Measurements from ENCODE around the gene TP73. TPM values are rescaled to one million over a fixed set of nuclear protein-coding genes. Genes with fewer than 3 reads are reported as not detected.

Gene TP73
- total RNA-seq, 1 donor from 2014 or later = 0.05 TPM

DNA sequence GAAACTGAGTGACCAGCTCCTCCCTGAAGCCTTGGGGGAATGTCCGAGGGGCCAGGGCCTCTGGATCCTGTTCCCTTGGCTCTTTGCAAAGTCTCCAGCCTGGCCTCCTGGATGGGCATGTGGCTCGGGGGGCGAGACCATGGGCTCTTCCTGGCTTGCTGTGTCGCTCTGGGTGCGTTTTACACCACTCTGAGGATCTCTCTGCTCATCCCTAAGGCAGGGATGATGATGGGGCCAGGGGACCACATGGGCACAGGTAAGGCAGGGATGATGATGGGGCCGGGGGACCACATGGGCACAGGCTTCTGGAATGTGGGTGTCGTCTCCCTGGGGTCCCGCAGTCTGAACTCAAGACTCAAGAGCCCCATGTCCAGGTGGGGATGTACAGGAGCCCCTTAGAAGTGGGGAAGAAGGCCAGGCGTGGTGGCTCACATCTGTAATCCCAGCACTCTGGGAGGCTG is 17.7 kb downstream of the TP73 start:
- Histone ChIP-seq H3K4me3 (no peak overlapping the region), H3K27me3 (ENCODE audit: low read depth) (peaks cover 42% of the 10 kb centered on the region)
- intact Hi-C loops (cut with micrococcal nuclease) = no loop called here

DNA sequence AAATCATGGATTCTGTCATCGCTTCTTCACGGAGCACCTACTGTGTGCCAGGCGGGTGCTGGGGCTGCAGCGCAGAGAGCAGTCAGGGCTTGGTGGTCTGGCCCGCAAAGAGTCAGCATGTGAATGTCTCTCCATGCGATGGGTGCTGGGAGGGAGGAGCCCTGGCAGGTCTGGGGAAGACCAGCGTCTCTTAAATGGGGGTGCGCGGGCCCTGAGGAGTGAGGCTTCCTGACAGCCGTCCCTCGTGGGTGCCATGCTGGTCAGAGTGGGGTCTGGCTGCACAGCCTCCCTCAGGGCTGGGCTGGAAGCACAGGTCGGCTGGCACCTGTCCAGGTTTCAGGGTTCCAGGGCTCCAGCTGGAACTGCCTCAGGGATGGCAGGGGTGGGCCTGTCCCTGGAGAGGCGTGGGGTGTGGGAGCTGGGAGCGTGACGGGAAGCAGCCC is 18.5 kb downstream of the TP73 start:
- Histone ChIP-seq H3K36me3 (no peaks in the 10 kb centered on the region), H3K4me3 (no peak overlapping the region), H3K4me1 (peaks cover 14% of the 10 kb centered on the region), H3K9me3 (replicated peaks) (no peaks in the 10 kb centered on the region), H3K27me3 (ENCODE audit: low read depth) (peaks cover 42% of the 10 kb centered on the region), H3K27ac (replicated peaks) (no peak overlapping the region)
- intact Hi-C loops (cut with micrococcal nuclease) = no loop called here
- TF ChIP-seq, protein P1, sequence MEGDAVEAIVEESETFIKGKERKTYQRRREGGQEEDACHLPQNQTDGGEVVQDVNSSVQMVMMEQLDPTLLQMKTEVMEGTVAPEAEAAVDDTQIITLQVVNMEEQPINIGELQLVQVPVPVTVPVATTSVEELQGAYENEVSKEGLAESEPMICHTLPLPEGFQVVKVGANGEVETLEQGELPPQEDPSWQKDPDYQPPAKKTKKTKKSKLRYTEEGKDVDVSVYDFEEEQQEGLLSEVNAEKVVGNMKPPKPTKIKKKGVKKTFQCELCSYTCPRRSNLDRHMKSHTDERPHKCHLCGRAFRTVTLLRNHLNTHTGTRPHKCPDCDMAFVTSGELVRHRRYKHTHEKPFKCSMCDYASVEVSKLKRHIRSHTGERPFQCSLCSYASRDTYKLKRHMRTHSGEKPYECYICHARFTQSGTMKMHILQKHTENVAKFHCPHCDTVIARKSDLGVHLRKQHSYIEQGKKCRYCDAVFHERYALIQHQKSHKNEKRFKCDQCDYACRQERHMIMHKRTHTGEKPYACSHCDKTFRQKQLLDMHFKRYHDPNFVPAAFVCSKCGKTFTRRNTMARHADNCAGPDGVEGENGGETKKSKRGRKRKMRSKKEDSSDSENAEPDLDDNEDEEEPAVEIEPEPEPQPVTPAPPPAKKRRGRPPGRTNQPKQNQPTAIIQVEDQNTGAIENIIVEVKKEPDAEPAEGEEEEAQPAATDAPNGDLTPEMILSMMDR (IDR thresholded peaks at IDR 0.05; ENCODE audit: borderline replicate concordance) = no peak
- peak; percentile 12 for DNase-seq

More for the DNA sequence above, 17.7 kb downstream of the TP73 start:
- TF ChIP-seq, protein P1 (IDR thresholded peaks at IDR 0.05; ENCODE audit: borderline replicate concordance) = no peak
- DNase-seq = peak; percentile 1
- H3K4me1 ChIP-seq = peaks cover 14% of the 10 kb centered on the region
- H3K9me3 ChIP-seq (replicated peaks) = no peaks in the 10 kb centered on the region
- H3K36me3 ChIP-seq = no peaks in the 10 kb centered on the region
- no peak overlapping the region for H3K27ac ChIP-seq (replicated peaks)

DNA sequence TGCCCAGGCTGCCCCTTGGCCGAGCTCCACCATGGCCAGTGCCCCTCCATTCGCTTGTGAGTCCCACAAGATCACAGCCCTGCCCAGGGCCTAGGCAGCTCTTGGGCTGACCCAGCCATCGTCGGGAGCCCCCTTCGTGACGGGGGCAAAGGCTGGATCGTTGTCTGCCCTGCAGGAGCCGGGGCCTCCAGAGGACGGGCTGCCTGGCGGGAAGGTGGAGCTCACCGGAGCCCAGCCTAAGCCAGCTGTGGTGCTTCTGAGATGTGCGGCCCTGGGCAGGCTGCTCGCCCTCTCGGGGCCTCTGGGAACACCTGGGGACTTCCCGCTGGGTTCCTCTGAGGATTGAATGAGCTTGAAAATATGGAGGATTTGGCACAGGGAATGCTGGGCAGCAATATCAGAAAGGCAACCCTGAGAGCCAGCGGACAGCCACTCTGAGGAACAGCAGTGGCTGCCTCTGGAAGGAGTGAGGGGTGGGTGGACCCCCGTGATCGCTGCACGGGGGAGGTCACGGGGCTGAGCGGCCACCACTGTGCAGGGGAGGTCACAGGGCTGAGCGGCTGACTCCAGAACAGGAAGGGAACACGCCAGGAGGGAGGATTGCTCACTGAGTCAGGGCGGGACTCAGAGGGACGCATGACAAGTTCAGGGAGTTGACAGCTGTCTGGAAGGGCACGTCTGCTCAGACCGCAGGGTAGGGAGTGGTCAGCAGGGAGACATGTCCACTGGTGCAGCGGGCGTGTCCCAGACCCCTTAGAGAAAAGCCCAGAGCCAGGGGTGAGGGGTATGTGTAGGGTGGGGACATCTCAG is 19.3 kb downstream of the TP73 start:
- TF ChIP-seq, protein P1 (IDR thresholded peaks at IDR 0.05; ENCODE audit: borderline replicate concordance) = no peak
- peak; percentile 10 for DNase-seq
- Histone ChIP-seq H3K36me3 (no peaks in the 10 kb centered on the region), H3K9me3 (replicated peaks) (no peaks in the 10 kb centered on the region), H3K27ac (replicated peaks) (no peak overlapping the region), H3K27me3 (ENCODE audit: low read depth) (peaks cover 42% of the 10 kb centered on the region), H3K4me1 (peaks cover 14% of the 10 kb centered on the region), H3K4me3 (no peak overlapping the region)
- intact Hi-C loops (cut with micrococcal nuclease) = no loop called here

DNA sequence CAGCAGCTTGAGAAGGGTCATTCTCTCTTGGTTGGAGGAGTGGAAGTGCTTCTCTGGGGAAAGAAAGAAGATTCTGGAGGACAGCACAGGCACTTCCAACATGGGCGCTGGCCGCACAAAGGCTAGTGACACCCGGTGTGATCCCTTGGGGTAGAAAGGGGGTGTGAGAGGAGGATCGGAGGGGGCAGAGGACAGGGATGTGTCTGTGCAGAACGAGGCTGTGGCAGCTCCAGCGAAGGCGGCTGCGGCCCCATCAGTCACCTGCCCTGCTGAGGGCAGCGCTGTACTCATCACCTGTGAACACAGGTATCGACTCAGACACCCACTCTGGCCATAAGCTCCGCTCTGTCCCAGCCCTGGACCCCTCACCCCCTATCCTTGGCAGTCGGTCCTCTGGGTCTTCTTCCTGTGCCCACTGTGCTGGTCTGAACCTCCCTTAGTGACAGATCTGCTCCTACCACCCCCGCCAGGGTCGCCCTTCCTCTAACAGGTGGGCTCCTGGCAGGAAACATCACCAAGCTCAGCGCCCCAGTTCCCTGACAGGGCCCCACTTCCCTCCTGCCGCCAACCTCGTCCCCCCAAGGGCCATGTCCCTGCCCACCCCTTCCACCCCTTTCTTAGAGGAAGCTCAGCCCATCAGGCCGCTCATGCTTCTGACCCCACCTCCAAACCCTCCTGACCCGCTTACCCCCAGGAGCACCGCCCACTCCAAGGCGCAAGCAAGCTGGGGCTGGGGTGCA is 20.1 kb downstream of the TP73 start:
- DNase-seq = peak; percentile 5
- Histone ChIP-seq H3K4me3 (no peak overlapping the region), H3K4me1 (peaks cover 14% of the 10 kb centered on the region), H3K27me3 (ENCODE audit: low read depth) (peaks cover 42% of the 10 kb centered on the region), H3K27ac (replicated peaks) (no peak overlapping the region), H3K36me3 (no peaks in the 10 kb centered on the region), H3K9me3 (replicated peaks) (no peaks in the 10 kb centered on the region)
- TF ChIP-seq, protein P1 (IDR thresholded peaks at IDR 0.05; ENCODE audit: borderline replicate concordance) = no peak
- intact Hi-C loops (cut with micrococcal nuclease) = no loop called here

DNA sequence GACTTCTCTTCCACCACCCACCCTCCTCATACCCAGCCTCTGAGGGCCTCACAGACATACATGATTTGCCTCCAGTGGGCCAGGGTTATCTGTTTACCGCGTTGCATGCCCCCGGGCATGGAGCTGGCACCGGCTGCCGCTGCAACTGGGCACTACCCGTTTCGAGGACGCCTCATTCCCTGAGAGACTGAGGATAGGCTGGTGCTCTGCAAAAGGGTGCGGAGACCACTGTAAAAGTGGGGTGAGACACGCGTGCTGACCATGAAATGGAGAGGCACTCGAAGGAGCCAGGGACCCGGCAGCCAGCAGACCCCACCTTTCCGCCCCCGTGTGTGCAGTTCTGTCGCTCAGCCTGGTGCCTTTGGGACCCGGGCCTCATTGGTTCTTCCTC is 20.6 kb downstream of the TP73 start:
- H3K9me3 ChIP-seq (replicated peaks) = no peaks in the 10 kb centered on the region
- TF ChIP-seq, protein P1 (IDR thresholded peaks at IDR 0.05; ENCODE audit: borderline replicate concordance) = no peak
- peaks cover 42% of the 10 kb centered on the region for H3K27me3 ChIP-seq (ENCODE audit: low read depth)
- intact Hi-C loops (cut with micrococcal nuclease) = no loop called here
- peak; percentile 2 for DNase-seq
- H3K27ac ChIP-seq (replicated peaks) = no peak overlapping the region
- peaks cover 14% of the 10 kb centered on the region for H3K4me1 ChIP-seq
- no peak overlapping the region for H3K4me3 ChIP-seq
- no peaks in the 10 kb centered on the region for H3K36me3 ChIP-seq

All from left ventricle myocardium inferior (tissue), 1 donor.